Skeletal muscle tissue (tissue), 4 donors: Measurements from ENCODE around the gene DNAJA3. TPM values are rescaled to one million over a fixed set of nuclear protein-coding genes. Genes with fewer than 3 reads are reported as not detected.

Experiments
- H3K27ac ChIP-seq: one replicate; pipeline ENCODE4 v1.7.0; 2013; ENCODE audit warnings: mild to moderate bottlenecking, low read depth, low read length, inconsistent platforms
- H3K27me3 ChIP-seq, 3 donors: one replicate each; pipeline ENCODE4 v1.7.0; 2013; ENCODE audit warnings: low read length in 3 of 3; ENCODE audit not compliant: control insufficient read depth in 3 of 3, insufficient read depth in 3 of 3
- H3K36me3 ChIP-seq, 3 donors: one replicate each; pipeline ENCODE4 v1.7.0; 2013; ENCODE audit warnings: low read length in 3 of 3; ENCODE audit not compliant: control insufficient read depth in 3 of 3, insufficient read depth in 3 of 3
- H3K4me1 ChIP-seq, 3 donors: one replicate each; pipeline ENCODE4 v1.7.0; 2013; ENCODE audit warnings: low read length in 3 of 3, mild to moderate bottlenecking in 3 of 3; ENCODE audit not compliant: control insufficient read depth in 3 of 3, insufficient read depth in 3 of 3
- H3K4me3 ChIP-seq, 3 donors: one replicate each; pipeline ENCODE4 v1.7.0; 2013; ENCODE audit warnings: low read length in 3 of 3
- H3K9ac ChIP-seq, 3 donors: one replicate each; pipeline ENCODE4 v1.7.0; 2013; ENCODE audit warnings: low read length in 3 of 3, mild to moderate bottlenecking in 3 of 3, moderate library complexity in 2 of 3, low read depth in 1 of 3
- H3K9me3 ChIP-seq, 3 donors: one replicate each; pipeline ENCODE4 v1.7.0; 2013; ENCODE audit warnings: low read length in 3 of 3; ENCODE audit not compliant: control insufficient read depth in 3 of 3
- total RNA-seq: library from RNA; depleted of rRNA; stranded (reverse); fragments of >200 nt; gene quantifications from one replicate; pipeline ENCODE4 v1.2.3, GENCODE V29; 2014
- donor health status: Osteomylitis.

Gene DNAJA3
- total RNA-seq, 1 donor from 2014 or later: 35.5 TPM

DNA sequence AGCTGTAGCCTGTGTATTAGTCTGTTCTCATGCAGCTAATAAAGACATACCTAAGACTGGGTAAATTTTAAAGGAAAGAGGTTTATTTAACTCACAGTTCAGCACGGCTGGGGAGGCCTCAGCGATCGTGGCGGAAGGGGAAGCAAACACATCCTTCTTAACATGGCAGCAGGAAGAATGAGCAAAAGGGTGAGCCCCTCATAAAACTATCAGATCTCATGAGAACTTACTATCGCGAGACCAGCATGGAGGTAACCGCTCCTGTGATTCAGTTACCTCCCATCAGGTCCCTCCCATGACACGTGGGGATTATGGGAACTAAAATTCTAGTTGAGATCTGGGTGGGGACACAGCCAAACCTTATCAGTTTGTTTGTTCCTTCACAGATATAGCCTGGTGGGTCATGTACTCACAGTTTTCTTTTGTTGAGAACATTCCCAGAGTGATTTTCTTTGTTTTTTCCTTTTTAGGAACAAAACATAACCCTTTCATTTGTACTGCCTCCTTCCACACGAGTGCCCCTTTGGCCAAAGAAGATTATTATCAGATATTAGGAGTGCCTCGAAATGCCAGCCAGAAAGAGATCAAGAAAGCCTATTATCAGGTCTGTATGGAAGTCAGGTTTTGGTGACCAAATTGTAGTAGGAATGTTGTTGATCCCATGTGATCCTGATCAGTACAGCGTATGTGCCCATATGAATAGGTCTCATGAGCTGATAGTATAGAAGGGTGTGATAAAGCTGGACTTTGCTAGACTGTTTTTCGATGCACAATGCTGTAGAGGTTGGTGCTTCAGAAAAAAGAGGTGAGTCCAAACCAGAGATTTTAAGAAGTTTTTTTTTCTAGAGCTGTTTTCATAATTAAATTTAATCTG is 8.5 kb downstream of the DNAJA3 start:
- Histone ChIP-seq H3K9me3 (no peaks in the 10 kb centered on the region), H3K27ac (no peak overlapping the region), H3K36me3 (peaks cover 12 to 47% (median 29%) of the 10 kb centered on the region in 3 donors), H3K9ac (no peak overlapping the region), H3K27me3 (no peaks in the 10 kb centered on the region), H3K4me3 (no peak overlapping the region), H3K4me1 (no peaks in the 10 kb centered on the region)

DNA sequence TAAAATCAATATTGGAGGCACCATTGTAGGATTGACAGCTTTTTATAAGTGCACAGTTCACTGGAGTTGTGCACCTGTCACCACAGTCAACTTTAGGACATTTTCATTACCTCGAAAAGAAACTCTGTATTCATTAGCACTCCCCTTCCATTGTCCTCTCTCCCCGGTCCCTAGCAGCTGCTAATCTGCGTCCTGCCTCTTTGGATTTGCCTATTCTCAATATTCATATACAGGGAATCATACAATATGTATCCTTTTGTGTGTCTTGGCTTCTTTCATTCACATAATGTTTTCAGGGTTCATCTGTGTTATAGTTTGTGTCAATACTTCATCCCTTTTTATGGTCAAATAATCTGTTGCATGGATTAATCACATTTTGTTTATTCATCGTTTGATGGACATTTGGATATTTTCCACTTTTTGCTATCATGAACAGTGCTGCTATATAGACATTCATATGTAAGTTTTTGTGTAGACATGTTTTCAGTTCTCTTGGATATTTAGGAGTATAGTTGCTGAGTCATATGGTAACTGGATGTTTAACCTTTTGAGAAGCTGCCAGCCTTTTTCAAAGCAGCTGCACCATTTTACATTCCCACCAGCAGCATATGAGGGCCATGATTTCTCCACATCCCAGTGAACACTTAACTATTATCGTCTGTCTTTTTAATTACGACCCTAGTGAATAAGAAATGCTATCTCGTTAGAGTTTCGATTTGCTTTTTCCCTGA is 9.8 kb downstream of the DNAJA3 start:
- Histone ChIP-seq H3K27ac (no peak overlapping the region), H3K27me3 (no peaks in the 10 kb centered on the region), H3K4me1 (no peaks in the 10 kb centered on the region), H3K36me3 (peaks cover 20 to 52% (median 36%) of the 10 kb centered on the region in 3 donors), H3K9ac (no peak overlapping the region), H3K4me3 (no peak overlapping the region), H3K9me3 (no peaks in the 10 kb centered on the region)

DNA sequence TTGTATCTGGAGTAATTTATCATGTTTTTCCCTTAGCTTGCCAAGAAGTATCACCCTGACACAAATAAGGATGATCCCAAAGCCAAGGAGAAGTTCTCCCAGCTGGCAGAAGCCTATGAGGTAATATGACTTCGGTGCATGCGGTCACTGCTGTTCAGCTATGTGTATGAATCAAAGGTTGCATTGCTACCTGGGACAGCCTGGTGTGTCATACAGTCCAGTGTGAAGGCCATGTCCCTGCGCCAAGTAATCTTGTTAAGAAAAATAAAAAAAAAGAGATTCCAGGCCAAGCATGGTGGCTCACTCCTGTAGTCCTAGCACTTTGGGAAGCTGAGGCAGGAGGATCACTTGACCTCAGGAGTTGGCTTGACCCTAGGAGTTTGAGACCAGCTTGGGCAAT is 11.7 kb downstream of the DNAJA3 start:
- no peak overlapping the region for H3K4me3 ChIP-seq
- no peaks in the 10 kb centered on the region for H3K9me3 ChIP-seq
- no peak overlapping the region for H3K9ac ChIP-seq
- peaks cover 39 to 63% (median 46%) of the 10 kb centered on the region in 3 donors for H3K36me3 ChIP-seq
- H3K4me1 ChIP-seq: no peaks in the 10 kb centered on the region
- H3K27me3 ChIP-seq: no peaks in the 10 kb centered on the region
- H3K27ac ChIP-seq: no peak overlapping the region

DNA sequence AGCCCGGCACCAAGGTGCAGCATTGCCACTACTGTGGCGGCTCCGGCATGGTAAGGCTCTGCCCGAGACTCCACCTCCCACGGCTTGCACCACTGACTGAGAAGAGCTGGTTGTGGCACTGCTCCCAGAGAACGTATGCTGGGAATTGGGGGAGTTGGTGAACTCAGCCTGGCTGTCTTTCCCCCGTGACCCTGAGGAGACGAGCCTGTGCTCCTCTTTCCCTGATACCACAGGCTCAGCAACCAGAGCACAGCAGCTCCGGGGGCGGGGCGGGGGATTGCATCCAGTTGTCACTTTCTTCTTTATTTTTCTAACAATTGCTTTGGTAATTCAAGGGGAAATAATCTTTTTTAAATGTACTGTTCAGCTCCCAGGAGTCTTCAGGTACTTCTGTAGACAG is 16.7 kb downstream of the DNAJA3 start:
- Histone ChIP-seq H3K36me3 (peaks cover 67 to 75% (median 74%) of the 10 kb centered on the region in 3 donors), H3K4me1 (no peaks in the 10 kb centered on the region), H3K9me3 (no peaks in the 10 kb centered on the region), H3K27ac (no peak overlapping the region), H3K27me3 (no peaks in the 10 kb centered on the region), H3K4me3 (no peak overlapping the region), H3K9ac (no peak overlapping the region)

DNA sequence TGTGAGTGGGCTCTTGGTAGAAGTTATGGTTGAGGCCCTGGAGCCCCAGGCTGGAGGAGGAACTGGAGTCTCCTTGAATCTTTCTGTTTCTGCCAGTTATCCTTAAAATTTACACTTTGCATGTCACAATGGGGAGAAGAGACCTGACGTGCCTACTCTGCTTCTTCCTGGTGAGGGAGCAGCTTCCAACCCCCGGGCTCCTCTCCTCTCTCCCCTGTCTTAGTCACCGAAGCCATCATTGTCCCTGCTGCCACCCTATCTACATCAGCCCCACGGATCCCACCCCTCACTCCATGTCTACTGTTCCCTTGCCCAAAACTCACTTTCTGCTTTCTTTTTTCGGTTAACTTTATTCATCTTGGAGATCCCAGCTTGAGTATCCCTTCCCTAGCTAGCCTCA is 17.6 kb downstream of the DNAJA3 start:
- Histone ChIP-seq H3K4me3 (no peak overlapping the region), H3K36me3 (peaks cover 72 to 76% (median 72%) of the 10 kb centered on the region in 3 donors), H3K27ac (no peak overlapping the region), H3K9ac (no peak overlapping the region), H3K9me3 (no peaks in the 10 kb centered on the region), H3K4me1 (no peaks in the 10 kb centered on the region), H3K27me3 (no peaks in the 10 kb centered on the region)

GRCh38 chr16:4443986-4444385 is 18.3 kb downstream of the DNAJA3 start:
- Histone ChIP-seq H3K4me1 (no peaks in the 10 kb centered on the region), H3K36me3 (peaks cover 72 to 79% (median 73%) of the 10 kb centered on the region in 3 donors), H3K9ac (no peak overlapping the region), H3K4me3 (no peak overlapping the region), H3K27ac (no peak overlapping the region), H3K27me3 (no peaks in the 10 kb centered on the region), H3K9me3 (no peaks in the 10 kb centered on the region)

- H3K9ac ChIP-seq: no peak overlapping the region
- no peak overlapping the region for H3K27ac ChIP-seq
- H3K36me3 ChIP-seq: peaks cover 61 to 75% (median 63%) of the 10 kb centered on the region in 3 donors
- H3K9me3 ChIP-seq: no peaks in the 10 kb centered on the region
- H3K4me1 ChIP-seq: no peaks in the 10 kb centered on the region
- no peak overlapping the region for H3K4me3 ChIP-seq
- H3K27me3 ChIP-seq: no peaks in the 10 kb centered on the region
These were observed 24.8 kb downstream of the DNAJA3 start for GRCh38 chr16:4450430-4450829.

GRCh38 chr16:4450931-4451519 is 25.4 kb downstream of the DNAJA3 start:
- Histone ChIP-seq H3K27ac (no peak overlapping the region), H3K9ac (no peak overlapping the region), H3K27me3 (no peaks in the 10 kb centered on the region), H3K36me3 (peaks cover 64 to 78% (median 69%) of the 10 kb centered on the region in 3 donors), H3K9me3 (no peaks in the 10 kb centered on the region), H3K4me3 (no peak overlapping the region), H3K4me1 (no peaks in the 10 kb centered on the region)

DNA sequence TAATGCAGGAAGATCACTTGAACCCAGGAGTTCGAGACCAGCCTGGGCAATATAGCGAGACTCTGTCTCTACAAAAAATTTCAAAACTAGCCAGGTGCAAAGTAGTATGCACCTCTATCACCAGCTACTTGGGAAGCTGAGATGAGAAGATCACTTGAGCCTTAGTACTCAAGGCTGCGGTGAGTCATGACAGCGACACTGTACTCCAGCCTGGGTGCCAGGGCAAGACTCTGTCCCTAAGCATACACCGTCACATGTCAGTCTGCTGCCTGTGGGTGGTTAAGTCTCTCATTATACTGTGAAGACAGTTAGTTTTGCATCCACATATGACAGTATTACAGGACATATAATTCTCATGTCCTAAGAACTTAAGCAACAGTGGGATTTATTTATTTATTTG is 27.0 kb downstream of the DNAJA3 start:
- H3K4me1 ChIP-seq: no peaks in the 10 kb centered on the region
- no peak overlapping the region for H3K9ac ChIP-seq
- H3K36me3 ChIP-seq: peaks cover 65 to 78% (median 69%) of the 10 kb centered on the region in 3 donors
- no peaks in the 10 kb centered on the region for H3K27me3 ChIP-seq
- H3K4me3 ChIP-seq: no peak overlapping the region
- H3K9me3 ChIP-seq: no peaks in the 10 kb centered on the region
- no peak overlapping the region for H3K27ac ChIP-seq

DNA sequence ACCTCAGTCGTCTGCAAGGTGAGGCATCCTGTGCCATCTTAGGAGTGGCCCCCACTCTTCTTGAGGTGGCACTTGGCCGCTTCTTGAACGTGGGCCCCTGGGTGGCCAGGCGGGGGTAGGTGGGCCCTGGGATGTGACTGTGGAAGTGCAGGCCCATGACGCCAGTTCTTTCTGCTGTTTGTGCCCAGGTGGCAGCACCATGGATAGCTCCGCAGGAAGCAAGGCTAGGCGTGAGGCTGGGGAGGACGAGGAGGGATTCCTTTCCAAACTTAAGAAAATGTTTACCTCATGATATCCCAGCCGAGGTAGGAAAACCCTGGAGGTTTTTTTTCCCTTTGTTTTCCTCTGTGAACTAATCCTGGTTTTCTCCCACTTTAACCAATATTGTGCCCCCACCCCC is 29.0 kb downstream of the DNAJA3 start:
- no peaks in the 10 kb centered on the region for H3K4me1 ChIP-seq
- peaks cover 56 to 66% (median 58%) of the 10 kb centered on the region in 3 donors for H3K36me3 ChIP-seq

More for the DNA sequence above, 29.0 kb downstream of the DNAJA3 start:
- Histone ChIP-seq H3K4me3 (no peak overlapping the region), H3K27ac (no peak overlapping the region), H3K27me3 (no peaks in the 10 kb centered on the region), H3K9ac (no peak overlapping the region), H3K9me3 (no peaks in the 10 kb centered on the region)
